HG03066 (cell line): ENCODE results near the gene TBC1D22A.
"Not testable (repeated sequence)": the region's sequence is repeated elsewhere in the genome, so short reads cannot be mapped to it uniquely, and the experiment has no call there.

Source experiments
- ATAC-seq: cut with Tn5 transposase; IDR thresholded peaks from one replicate; pipeline ENCODE4 v1.9.1; 2021; ENCODE audit warnings: low read depth; ENCODE audit not compliant: unreplicated experiment

Gene TBC1D22A

DNA sequence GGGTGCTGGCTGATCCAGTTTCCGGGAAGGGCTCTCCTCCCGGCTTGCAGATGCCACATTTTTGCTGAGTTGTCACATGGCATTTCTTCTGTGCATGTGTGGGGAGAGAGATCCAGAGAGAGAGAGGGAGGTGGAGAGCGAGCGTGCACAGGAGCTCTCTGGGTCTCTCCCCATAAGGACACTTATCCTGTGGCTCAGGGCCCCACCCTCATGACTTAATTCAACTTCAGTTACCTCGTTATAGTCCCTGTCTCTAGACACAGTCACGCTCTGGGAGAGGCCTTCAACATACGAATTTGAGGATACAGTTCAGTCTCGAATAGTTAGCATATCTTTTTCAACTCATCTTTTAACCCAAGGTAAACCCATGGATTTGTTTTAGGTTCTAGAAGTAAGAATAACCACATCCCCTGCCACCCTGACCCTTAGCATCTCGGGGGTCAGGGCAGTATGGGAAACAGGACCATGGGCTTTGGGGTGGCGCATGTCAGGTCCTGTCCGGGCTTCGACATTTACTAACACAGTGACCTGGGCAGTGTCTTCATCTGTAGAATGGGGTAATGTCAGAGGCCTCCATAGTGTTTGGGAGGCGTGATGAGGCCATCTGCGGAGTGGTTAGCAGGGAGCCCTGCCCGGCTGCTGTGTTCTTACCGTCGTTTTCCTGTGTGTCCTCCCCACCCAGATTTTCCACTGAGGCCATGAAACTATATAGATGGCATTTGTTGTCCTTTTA is 46.9 kb downstream of the TBC1D22A start:
- no peak for ATAC-seq

DNA sequence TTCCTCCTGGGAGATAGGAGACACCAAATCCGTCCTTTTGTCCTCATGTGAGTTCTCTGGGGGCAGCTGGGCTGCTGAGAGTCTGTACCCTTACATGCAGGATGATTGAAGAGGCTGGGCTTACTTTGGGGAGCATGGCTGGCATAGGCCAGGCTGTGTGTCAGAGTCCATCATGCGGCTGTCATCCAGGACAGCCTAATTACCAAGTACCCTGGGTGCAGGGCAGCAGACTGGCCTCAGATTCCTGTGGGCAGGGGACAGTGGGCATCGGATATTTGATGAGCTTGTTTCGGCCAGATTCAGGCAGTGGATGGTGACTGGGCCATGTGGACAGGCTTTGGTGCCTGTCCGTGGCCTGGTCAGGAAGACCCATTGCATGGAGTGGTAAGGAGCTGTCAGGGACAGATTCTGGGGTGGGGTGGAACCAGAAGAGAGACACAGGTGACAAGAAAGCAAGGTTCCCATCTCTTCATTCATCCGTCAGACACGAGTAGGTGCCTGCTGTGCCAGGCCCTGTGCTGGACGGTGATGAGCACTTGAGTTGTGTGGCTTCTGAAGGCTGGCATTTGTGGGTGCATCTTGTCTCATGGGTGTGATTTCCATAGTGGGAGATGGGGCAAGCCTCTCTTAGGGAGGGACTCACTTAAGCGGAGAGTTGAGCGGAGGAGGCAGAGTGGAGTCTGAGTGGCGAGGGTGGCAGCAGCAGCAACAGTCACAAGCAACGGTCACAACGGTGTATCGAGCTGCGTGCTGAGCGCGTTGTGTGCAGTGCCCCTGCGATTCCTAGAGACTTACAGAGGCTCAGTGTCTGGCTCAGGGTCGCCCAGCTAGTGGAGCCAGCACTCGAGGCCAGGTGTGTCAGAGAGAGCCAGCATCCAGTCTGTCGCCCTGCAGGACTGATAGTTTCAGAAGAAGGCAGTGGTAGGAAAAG is 48.7 kb downstream of the TBC1D22A start:
- ATAC-seq: no peak

DNA sequence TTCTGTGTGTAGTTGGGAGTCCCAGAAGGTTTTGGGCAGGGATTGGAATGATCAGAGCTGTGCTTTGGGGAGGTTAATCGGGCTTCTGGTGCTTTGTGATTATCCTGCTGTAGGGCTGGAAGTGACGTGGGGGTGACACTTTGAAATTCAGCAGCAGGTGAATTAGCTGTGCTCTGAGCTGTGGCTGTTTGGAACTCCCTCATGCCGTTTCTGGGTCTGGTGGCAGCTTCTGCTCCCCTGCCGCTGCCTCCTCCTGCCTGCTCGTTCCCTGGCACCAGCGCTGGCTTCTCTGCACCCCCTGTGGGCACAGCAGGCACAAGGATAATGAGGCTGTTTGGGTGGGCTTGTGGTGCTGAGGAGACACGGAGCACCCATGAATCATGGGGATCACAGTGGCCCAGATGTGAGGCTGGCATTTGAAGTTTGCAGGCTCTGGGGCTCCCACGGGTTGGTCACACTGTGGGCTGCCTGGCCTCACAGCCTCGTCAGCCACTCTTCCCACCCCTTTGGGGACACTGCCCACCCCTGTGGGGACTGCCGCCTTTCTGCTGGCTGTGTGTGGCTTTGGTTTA is 49.7 kb downstream of the TBC1D22A start:
- ATAC-seq: no peak

DNA sequence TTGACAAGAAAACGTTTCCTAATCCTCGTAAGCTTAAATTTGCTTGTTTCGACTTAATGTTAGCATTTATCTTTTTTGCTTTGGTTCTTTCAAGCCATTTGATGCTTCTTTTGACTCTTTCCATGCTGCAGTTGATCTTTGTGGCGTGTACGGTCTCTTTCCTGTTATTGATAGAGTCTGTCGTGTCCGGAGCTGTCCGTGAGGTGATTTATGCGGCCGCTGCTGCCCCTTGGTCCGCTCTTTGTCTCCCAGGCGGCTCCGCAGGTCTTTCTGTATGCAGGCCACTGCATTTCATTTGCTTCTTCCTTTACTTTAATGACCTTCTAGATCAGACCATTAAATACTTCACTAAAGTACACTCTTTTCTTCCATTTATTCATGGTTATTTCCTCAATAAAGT is 50.3 kb downstream of the TBC1D22A start:
- ATAC-seq: no peak

DNA sequence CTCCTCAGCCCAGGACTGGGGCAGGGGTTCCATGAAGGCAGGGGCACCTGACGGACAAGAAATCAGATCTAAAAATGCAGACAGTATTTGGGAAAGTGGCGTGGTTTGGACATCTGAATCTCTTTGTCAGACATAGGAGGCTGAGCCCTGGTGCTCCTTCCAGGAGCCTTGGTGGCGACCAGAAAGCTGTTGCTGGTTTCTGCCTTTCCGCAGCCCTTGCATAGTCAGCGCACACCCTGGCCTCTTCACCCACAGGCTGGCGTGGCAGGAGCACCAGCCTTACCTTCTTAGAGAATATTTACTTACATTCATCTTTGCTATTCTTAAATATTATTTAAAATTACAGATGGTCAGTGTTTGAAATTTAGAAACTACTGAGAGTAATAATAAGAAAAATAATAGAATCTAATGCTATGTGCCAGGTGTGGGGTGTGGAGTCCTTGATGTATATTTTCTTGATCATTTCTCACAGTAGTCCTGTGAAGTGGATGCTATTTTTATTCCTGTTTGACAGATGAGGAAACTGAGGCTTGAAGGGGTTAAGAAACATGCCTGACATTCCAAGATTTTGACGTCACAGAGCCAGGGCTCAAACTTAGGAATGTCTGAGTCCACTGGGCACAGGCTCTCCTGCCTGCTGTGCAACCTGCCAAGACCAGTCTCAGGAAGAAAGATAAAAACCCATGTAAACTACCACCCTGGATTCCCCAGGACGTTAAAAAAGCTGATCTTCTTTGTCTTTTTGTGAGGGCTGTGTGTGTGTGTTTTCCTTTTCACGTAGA is 51.6 kb downstream of the TBC1D22A start:
- no peak for ATAC-seq

DNA sequence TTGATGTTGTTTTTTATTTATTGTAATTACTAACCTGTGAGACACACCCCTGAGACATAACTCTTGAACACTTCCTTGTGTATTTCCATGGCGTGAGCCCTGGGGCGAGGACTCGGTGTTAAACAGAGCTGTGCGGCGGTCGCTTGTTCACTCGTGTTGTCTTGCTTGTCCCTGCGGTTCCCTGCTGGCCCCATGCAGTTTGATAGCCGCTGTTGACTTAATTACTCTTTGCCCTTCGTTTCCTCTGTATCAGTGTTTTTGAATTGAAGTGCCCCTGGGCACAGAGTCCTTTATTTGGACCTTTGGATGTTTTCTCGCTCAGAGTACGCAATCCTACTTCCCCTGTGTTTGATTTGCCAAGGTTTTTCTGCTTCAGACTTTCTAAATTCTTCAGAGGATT is 52.7 kb downstream of the TBC1D22A start:
- ATAC-seq: no peak

DNA sequence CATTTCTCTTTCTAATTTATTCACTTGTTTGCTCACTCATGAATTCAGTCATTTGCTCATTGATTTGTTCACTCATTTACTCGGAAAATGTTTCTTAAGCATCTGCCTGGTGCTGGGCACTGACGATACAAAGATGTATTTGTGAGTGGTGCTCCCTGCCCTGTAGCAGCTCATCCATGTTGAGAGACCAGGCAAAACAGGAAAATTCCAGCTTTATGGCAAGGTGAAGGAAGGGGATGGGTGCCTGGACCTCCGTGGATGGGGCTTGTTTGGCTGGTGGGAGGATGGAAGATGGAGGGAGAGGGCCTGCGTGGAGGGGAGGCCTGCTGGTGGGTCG is 53.1 kb downstream of the TBC1D22A start:
- no peak for ATAC-seq

DNA sequence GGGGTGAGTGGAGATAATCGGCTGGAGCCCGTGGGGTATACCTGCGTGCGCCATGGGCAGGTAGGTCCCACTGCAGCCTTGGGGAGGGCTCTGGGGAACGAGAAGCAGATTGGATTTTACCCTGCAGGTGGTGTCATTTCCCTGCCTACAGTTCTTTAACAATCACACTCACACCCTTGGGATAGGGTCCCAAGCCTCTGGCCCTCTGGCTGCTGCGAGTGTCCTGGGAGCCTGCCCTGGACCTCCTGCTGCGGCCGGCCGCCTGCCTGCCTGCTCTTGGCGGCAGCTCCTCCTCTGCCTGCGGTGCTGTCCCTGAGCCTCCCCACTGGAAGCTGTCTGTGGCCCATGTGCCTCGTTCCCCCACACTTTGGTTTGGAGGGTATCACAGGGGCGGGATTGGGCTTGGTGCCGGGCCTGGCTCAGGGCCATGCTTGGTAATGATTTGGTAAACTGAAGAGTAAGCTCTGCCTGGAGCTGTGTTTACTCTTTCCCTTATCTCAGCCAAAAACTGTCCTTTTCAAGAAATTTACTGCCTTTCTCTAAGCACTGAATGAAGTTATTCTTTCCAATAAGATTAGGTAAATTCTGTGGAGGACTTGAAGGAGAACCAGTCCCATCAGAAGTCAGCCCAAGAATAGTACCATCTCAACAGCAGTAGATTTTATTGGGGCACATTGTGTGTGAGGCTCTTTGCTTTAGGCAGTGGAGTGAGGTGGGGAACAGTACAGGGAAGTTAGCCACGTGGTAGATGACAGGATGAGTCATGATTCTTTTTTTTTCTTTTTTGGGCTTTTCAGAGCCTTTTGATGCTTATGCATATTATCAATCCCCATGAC is 53.7 kb downstream of the TBC1D22A start:
- no peak for ATAC-seq

DNA sequence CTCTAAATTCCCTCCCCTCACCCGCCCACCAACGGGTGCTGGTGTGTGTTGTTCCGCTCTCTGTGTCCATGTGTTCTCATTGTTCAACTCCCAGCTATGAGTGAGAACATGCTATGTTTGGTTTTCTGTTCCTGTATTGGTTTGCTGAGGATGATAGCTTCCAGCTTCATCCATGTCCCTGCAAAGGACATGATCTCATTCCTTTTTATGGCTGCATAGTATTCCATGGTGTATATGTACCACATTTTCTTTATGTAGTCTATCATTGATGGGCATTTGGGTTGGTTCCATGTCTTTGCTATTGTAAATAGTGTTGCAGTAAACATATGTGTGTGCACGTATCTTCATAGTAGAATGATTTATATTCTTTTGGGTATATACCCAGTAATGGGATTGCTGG is 54.9 kb downstream of the TBC1D22A start:
- not testable (repeated sequence) for ATAC-seq

DNA sequence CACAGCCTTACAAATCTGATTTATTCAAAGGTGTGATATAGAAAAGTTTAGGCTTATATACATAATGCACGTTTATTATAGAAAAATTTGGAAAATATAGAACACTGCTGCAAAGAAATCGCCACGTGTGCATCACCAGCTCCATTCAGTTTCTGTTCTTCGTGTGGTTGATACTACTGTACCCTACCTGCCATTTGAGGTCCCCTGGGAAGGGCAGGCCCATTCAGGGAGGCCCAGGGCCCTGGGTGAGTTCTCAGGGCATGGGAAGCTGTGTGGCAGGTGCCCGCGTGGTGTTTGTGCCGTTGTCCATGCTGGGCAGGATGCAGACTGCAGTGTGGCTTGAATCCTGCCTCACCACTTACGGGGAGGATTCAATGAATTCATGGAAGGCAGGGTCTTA is 60.8 kb downstream of the TBC1D22A start:
- ATAC-seq: no peak

DNA sequence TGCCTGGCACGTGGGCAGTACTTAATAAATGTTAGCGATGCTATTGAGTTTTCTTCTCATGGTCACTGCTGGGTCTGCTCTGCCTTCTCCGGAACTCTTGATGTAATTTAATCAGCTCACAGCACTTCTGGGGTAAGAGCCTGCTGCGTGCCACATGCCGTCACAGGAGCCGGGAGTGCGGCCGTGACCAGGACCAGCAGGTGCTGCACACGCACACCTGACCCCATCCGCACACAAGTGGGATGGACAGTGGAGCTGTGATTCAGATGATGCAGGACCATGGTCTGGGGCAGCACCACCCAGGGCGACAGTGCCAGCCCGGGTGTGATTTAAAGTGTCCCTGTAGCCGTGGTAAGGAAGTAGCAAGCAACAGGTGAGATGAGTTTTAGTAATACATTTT is 61.2 kb downstream of the TBC1D22A start:
- no peak for ATAC-seq

DNA sequence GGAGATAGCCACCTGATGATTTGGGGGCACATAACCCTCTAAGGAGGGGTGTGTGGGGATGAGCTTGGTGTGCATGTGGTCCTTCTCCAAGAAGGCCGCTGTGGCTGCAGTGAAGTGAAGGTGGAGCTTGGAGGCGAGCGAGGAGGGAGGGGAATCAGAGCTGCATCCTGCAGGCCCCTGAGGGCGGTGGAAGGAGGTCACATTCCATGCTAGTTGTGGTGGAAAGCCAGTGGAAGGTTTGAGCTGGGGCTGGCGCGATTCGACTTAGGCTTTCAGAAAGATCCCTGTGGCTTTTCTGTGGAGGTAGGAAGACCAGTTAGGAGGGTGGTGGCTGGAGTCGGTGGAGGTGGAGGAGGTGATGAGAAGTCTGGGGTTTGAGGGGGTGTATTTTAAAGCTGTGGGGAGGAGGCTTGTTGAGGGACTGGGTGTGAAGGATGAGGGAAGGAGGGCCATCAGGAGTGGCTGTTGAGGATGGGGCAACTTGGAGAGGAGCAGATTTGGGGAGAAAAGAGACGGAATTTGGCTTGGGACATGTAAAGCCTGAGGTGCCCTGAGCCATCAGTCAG is 62.0 kb downstream of the TBC1D22A start:
- no peak for ATAC-seq

DNA sequence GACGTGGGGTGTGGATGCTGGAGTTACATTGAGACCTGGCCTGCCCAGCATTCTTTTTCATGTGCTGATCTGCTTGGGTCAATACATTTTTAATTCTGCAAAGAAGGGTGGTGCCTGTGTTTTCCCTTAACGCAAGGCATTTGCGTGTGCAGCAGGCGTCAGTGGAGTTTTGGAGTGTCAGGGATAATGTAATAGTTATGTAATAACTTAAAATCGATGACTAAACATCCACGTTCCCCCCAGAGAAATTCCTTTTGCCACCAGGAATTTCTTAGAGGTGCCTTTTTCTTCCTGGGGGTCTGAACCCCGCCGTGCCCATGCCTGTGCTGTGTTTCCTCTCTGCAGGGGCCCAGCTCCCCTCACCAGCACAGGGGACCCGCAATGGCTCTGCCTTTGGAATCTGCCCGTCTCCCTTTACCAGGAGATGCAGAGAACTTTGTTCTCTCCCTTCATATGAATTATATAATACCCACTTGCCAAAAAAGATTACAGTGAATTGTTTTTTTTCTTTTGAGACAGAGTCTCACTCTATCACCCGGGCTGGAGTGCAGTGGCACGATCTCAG is 62.6 kb downstream of the TBC1D22A start:
- no peak for ATAC-seq

DNA sequence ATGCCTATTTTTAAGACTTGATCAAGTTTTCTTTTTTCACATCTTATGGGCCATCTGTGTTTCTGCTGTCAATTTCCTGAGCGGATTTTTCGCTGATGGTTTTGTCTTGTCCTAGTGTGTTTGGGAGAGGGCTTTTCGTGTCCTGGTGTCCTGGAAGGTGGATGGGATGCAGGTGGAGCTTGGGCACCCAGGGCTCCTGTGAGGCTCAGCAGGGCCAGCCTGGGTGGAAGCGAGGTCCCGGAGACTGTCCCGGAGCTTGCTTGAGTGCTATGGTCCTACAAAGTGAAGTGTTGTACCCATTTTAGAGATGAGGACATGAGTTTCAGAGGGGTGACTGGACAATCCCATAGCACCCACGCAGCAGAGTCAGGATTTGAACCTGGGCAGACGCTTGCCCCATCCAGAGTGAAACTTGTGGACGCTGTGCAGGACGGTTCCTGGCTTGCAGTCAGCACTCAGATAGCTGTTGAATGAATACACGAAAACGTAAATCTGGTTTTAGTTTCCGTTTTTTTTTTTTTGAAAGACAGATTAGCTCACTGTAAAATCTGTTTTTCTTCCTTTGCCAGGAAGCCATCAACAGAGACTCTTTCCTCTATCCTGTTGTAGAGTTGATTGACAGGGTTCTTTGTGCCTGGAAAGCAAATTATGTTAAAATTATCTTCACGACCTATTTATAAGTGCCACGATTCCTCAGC is 64.1 kb downstream of the TBC1D22A start:
- ATAC-seq: no peak

DNA sequence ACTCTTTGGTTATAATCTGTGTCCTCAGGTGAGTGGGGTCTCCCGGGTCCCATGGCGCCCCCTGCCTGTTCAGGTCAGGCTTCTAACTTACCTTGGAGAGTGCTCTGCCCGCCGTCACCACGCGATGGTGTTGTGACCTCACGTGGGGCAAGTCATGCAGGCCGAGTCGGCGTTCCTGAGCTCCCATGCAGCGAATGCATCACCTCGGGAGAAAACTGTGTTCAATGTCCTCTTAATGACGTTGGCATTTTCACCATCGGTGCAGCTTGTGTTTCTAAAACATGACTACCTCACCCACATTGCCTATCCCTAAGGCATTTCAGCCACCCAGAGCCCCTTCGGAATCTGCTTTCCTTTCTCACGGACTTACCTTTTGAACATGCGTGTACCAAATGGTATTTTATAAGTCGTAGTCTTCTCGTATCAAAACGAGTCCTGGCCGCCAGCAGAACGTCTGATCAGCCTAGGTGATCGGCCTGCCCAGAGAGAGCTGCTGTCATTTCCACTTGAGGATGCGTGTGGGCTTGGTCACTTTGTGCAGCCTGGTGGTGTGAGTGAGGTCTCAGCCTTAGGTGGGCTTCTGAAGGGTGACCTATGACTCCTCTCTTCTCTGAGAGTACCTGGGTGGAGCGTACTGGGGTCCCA is 64.8 kb downstream of the TBC1D22A start:
- no peak for ATAC-seq

DNA sequence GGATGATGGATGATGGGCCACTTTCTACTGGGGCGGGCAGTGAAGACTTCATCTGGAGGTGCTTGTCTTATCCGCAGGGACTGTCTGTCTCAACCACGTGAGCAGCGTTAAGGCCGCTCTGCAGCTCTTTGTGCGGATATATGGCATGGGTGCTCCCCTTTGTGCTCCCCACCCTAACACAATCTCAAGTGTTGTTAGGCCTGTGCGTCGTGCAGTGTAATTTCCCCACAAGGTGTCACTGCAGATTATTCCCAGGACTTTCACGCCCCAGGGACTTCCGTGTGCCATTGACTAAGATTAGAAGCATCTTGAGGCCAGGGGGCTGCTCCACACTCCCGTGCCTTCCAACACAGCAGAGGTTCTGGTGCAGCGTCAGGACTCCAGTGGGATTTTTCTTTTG is 65.3 kb downstream of the TBC1D22A start:
- no peak for ATAC-seq

DNA sequence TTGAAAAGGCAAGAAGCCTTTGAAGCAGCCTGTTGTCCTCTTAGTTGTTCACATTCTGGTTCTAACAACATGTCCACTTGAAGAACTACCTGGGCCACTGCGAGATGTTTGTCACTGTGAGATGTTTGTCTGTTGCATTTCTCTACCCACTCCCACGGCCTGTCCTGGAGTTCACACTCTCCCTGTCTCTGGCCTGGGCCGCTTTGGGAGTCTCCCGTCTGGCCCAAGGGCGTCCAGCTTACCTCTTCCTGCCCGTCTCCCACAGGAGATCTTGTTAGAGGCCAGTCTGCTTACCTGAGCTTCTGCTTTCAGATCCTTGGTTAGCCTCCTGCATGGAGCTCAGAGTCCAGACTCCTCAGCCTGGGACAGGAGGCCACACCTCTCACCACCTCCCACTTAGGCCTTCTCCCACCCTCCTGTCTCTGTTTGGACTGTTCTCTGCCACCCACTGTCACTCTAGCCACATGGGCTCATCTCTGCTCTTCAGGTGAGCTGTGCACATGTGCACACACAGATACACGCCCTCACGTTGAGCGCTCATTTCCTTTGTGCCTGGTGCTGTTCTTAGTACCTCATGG is 66.0 kb downstream of the TBC1D22A start:
- no peak for ATAC-seq
